GM12801 (cell line): ENCODE measurements around the gene CBFB.

Experiments used
- TF ChIP-seq, protein P1 (sequence below): IDR thresholded peaks from one replicate; pipeline ENCODE4 v1.5.1; 2011; ENCODE audit warnings: control low read depth; ENCODE audit not compliant: insufficient read length; ENCODE audit errors: extremely low read depth

CBFB gene

DNA sequence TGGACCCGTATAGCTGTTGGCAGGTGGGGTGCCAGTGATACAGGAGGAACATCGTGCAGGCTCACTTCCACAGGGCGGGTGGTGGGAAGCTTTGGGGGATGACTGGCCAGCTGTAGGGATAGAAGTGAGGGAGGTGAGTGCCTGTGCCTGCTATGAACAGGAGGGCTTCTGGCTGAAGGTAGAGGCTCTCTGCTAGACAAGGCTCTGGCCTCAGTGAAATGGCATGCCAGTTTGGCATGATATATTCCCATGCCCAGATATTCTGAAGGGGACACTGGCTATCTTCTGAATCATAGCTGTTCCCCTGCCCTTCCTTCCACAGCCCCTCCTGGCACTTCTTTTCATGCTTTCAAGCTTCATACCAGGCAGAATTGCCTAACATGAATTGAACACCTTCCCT lies 99.9 kb downstream of the CBFB start:
- TF ChIP-seq, protein P1, sequence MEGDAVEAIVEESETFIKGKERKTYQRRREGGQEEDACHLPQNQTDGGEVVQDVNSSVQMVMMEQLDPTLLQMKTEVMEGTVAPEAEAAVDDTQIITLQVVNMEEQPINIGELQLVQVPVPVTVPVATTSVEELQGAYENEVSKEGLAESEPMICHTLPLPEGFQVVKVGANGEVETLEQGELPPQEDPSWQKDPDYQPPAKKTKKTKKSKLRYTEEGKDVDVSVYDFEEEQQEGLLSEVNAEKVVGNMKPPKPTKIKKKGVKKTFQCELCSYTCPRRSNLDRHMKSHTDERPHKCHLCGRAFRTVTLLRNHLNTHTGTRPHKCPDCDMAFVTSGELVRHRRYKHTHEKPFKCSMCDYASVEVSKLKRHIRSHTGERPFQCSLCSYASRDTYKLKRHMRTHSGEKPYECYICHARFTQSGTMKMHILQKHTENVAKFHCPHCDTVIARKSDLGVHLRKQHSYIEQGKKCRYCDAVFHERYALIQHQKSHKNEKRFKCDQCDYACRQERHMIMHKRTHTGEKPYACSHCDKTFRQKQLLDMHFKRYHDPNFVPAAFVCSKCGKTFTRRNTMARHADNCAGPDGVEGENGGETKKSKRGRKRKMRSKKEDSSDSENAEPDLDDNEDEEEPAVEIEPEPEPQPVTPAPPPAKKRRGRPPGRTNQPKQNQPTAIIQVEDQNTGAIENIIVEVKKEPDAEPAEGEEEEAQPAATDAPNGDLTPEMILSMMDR = no peak

DNA sequence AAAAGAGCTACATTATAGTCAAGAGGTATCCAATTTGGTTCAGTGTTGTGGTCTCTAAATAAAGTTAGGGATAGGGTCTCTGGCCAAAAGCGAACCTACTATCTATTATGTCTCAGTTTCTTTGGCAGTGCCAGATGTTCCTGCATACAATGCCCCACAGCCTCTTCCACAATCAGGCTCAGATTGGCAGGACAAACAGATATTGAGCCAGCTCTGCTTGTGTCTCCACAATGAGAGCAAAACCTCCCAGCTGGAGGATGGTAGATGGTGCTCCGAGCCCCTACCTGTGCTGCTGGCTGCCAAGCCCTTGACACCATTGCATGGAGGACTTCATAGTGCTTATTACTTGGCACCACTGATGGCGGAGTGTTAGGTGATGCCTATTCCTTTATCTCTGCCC lies 100.5 kb downstream of the CBFB start:
- TF ChIP-seq, protein P1 = no peak

DNA sequence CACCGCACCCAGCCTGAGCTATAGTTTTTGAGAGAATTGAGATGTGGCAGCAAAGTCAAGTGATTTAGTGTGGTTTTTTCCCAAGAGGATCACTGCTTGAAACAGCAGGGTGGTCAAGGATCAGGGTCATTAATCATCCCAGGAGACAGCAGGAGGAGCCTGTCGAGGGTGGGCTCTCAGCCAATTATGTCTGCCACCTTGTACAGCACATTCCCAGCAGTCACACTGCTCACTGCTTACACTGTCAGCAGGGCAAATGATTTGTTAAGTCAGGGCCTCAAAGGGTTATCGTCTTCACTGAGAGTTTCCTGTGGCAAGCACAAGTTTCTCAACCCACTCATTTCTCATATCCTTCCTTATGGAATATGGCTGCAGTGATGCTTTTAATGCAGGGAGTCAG lies 108.7 kb downstream of the CBFB start:
- TF ChIP-seq, protein P1 = no peak

DNA sequence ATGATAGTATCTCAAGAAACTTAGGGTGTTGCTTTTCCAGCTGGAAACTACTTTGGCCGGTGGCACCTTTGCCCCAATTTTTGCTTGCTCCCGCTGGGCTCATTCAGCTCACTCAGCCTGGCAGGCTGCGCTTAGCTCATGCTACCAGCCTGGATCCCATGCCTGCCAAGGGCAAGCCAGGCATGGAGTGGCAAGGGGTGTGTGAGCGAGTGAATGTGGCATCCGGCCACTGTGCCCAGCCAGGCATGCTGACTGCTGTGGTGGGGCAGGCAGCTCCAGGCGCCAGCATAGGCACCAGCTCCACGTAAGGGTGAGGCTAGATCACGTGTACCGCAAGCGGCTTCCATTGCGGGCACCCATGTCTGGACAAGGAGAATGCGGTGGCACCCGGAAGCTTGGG lies 112.4 kb downstream of the CBFB start:
- TF ChIP-seq, protein P1 = no peak

DNA sequence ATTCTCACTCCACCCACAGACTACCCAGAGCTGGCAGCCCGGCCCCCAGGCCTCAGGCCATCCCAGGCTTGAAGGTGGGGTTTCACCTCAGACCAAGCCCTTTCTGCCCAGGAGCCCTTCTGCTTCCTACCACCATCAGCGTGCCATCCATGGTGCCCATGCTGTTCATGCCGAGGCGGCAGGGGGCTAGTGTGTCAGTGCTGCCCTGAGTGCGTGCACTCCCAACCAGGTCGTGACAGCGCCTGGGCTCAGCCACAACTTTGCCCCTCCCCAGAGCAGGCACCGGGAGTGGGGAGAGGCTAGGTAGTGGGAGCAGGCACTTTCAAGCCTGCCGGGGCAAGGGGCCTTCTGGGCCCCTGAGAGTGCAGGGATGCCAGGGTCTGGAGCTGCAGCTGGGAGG lies 113.4 kb downstream of the CBFB start:
- TF ChIP-seq, protein P1 = no peak

DNA sequence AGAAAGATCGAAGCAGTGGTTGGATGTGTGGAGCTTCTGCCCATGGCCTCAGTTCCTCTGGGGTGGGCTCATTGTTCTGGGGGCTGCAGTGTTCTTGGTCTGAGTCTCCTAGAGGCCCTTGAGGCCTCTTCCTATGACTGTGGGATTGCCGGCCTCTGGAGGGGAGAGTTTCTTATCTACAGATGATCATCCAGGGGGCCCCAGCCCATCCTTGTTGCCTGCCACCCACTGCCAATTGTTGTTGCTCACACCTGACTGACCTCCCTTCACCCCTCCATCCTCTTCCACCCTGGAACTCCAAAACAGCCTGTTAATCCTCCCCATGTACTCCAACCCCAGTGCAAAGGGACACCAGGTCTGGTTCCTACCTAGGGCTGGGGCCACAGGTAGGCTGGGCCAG lies 116.0 kb downstream of the CBFB start:
- TF ChIP-seq, protein P1 = no peak

DNA sequence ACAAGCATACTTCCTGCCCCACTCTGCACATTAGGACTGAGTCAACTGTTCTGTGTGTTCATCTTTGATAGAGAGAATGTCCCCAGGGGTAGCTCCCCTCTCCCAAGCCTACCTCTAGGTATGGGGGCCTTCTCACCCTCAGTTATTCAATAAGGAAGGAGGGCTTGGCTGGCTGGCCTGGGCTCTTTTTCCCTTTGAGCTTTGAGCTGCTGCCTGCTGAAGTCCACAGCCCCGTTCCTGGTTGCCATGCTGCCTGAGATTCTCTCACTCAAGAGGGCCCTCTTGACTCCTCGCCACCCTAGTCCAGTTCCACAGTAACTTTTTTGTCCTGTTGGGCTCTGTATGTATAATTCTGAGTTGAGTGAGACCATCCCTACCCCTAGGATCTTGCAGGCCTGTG lies 116.8 kb downstream of the CBFB start:
- TF ChIP-seq, protein P1 = no peak
